Measurements from ENCODE around the gene PROKR2.

DNA sequence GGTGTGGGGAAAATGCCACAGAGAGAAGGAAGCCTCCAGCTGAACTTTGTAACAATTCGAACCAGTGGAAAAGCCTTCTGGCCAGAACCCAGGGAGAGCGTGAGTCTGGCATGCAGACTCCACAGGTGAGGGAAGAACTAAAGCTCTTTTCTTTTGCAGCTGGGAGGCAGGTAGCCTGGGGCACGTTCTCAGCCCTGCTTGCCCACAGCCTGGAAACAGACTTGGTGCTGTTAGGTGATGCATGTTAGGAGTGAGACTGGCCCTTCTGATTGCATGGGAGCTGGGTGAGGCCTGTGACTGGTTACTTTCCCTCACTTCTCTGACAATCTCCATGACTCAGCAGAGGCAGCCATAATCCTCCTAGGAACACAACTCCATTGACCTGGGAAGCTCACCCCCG lies 34.2 kb downstream of the PROKR2 start:
- TF ChIP-seq JUND (IDR thresholded peaks at IDR 0.05; ENCODE audit: low read length) (no peak), NRF1 (IDR thresholded peaks at IDR 0.05; ENCODE audit: low read depth, low read length) (no peak), ZNF274 (IDR thresholded peaks at IDR 0.05; ENCODE audit: borderline replicate concordance, extremely low read depth, low read length) (no peak), CTCF (IDR thresholded peaks at IDR 0.05; ENCODE audit: control extremely low read depth in 1 of 3, insufficient read depth in 1 of 3, low read depth in 1 of 3, low read length in 3 of 3) (no peak)

Measured in H1 (cell line).